Measurements from ENCODE around the gene KRTAP4-11. TPM values are rescaled to one million over a fixed set of nuclear protein-coding genes. Genes with fewer than 3 reads are reported as not detected.
"Not testable (repeated sequence)": the region's sequence is repeated elsewhere in the genome, so short reads cannot be mapped to it uniquely, and the experiment has no call there.

The KRTAP4-11 gene
- total and polyA plus RNA-seq, 7 experiments from 2014 or later, result not detected

- DNase-seq (no peak), ATAC-seq (no peak)
- H3K4me3 ChIP-seq (ENCODE audit: low read length), result no peak overlapping the region
- Mint-ChIP-seq H3K27me3 (peaks cover 0 to 14% (median 9%) of the 10 kb centered on the region in 5 donors), H3K9me3 (peaks cover 0 to 1% (median 0%) of the 10 kb centered on the region in 11 donors), H3K4me1 (peaks cover 0 to 17% (median 5%) of the 10 kb centered on the region in 7 donors), H3K4me3 (no peak overlapping the region), H3K27ac (no peak overlapping the region), H3K36me3 (no peaks in the 10 kb centered on the region)
- no peaks in the 10 kb centered on the region for H3K9me3 ChIP-seq (ENCODE audit: control insufficient read depth in 2 of 3, low read length in 3 of 3)
- POLR2A ChIA-PET, result no interaction called here
- H3K27ac ChIP-seq (ENCODE audit: low read depth, low read length), result no peak overlapping the region
- no peaks in the 10 kb centered on the region for H3K27me3 ChIP-seq (ENCODE audit: control insufficient read depth in 2 of 2, insufficient read depth in 2 of 2, low read length in 2 of 2)
- H3K36me3 ChIP-seq (ENCODE audit: control insufficient read depth in 2 of 3, insufficient read depth in 3 of 3, low read length in 3 of 3), result no peaks in the 10 kb centered on the region
- intact Hi-C loops (cut with micrococcal nuclease), result no loop called here
- CTCF ChIA-PET, result no interaction called here
- H3K4me1 ChIP-seq (ENCODE audit: control insufficient read depth in 2 of 2, insufficient read depth in 2 of 2, low read length in 2 of 2), result no peaks in the 10 kb centered on the region
These were observed 33.4 kb upstream of the KRTAP4-11 start for GRCh38 chr17:41151525-41151924.

GRCh38 chr17:41150026-41150425, 31.9 kb upstream of the KRTAP4-11 start:
- no peaks in the 10 kb centered on the region for H3K36me3 Mint-ChIP-seq
- intact Hi-C loops (cut with micrococcal nuclease), result no loop called here
- Histone ChIP-seq H3K4me1 (ENCODE audit: control insufficient read depth in 2 of 2, insufficient read depth in 2 of 2, low read length in 2 of 2) (no peaks in the 10 kb centered on the region), H3K36me3 (ENCODE audit: control insufficient read depth in 2 of 3, insufficient read depth in 3 of 3, low read length in 3 of 3) (no peaks in the 10 kb centered on the region), H3K27me3 (ENCODE audit: control insufficient read depth in 2 of 2, insufficient read depth in 2 of 2, low read length in 2 of 2) (no peaks in the 10 kb centered on the region), H3K9me3 (ENCODE audit: control insufficient read depth in 2 of 3, low read length in 3 of 3) (no peaks in the 10 kb centered on the region), H3K27ac (ENCODE audit: low read depth, low read length) (no peak overlapping the region), H3K4me3 (ENCODE audit: low read length) (no peak overlapping the region)
- DNase-seq (no peak), ATAC-seq (no peak)
- ChIA-PET CTCF (interaction anchor here (0.6 kb wide), 1 partner anchor 40 kb away, joined by 5 read pairs; no protein-coding TSS in a partner anchor), POLR2A (interaction anchor here (1.0 kb wide), 1 partner anchor 42 kb away, joined by 4 read pairs; no protein-coding TSS in a partner anchor)
- peaks cover 0 to 3% (median 0%) of the 10 kb centered on the region in 11 donors for H3K9me3 Mint-ChIP-seq
- H3K27me3 Mint-ChIP-seq, result peaks cover 0 to 17% (median 0%) of the 10 kb centered on the region in 5 donors
- peaks cover 0 to 19% (median 5%) of the 10 kb centered on the region in 7 donors for H3K4me1 Mint-ChIP-seq
- H3K4me3 Mint-ChIP-seq, result no peak overlapping the region
- H3K27ac Mint-ChIP-seq, result no peak overlapping the region

GRCh38 chr17:41149652-41149985, 31.4 kb upstream of the KRTAP4-11 start, which contains the start of gene KRTAP4-5:
Gene KRTAP4-5, minus strand, starts transcription at chr17:41149825. Its CDS starts 58 bp downstream, at chr17:41149767.
- no peak within 1 kb of the TSS for H3K27ac ChIP-seq (ENCODE audit: low read depth, low read length)
- no peak within 1 kb of the TSS for H3K4me3 Mint-ChIP-seq
- H3K9me3 ChIP-seq (ENCODE audit: control insufficient read depth in 2 of 3, low read length in 3 of 3), result no peaks in the 10 kb centered on the region
- H3K4me3 ChIP-seq (ENCODE audit: low read length), result no peak within 1 kb of the TSS
- no peaks in the 10 kb centered on the region for H3K36me3 ChIP-seq (ENCODE audit: control insufficient read depth in 2 of 3, insufficient read depth in 3 of 3, low read length in 3 of 3)
- no peaks in the 10 kb centered on the region for H3K36me3 Mint-ChIP-seq
- ATAC-seq, result no peak
- H3K4me1 Mint-ChIP-seq, result peaks cover 0 to 19% (median 5%) of the 10 kb centered on the region in 7 donors
- H3K4me1 ChIP-seq (ENCODE audit: control insufficient read depth in 2 of 2, insufficient read depth in 2 of 2, low read length in 2 of 2), result no peaks in the 10 kb centered on the region
- H3K27me3 Mint-ChIP-seq, result peaks cover 0 to 18% (median 0%) of the 10 kb centered on the region in 5 donors
- H3K27ac Mint-ChIP-seq, result peak within 1 kb of the TSS in 1 of 9 donors; percentile 7
- ChIA-PET POLR2A (no interaction called here), CTCF (interaction anchor here (0.6 kb wide), 1 partner anchor 39 kb away, joined by 5 read pairs; no protein-coding TSS in a partner anchor)
- peaks cover 0 to 6% (median 0%) of the 10 kb centered on the region in 11 donors for H3K9me3 Mint-ChIP-seq
- H3K27me3 ChIP-seq (ENCODE audit: control insufficient read depth in 2 of 2, insufficient read depth in 2 of 2, low read length in 2 of 2), result no peaks in the 10 kb centered on the region
- no peak for DNase-seq
- intact Hi-C loops (cut with micrococcal nuclease), result no loop called here

GRCh38 chr17:41148971-41149651, 30.9 kb upstream of the KRTAP4-11 start:
- Mint-ChIP-seq H3K27ac (peak overlapping the region in 1 of 9 donors; percentile 7), H3K4me1 (peaks cover 0 to 19% (median 5%) of the 10 kb centered on the region in 7 donors), H3K27me3 (peaks cover 0 to 18% (median 0%) of the 10 kb centered on the region in 5 donors)
- H3K27ac ChIP-seq (ENCODE audit: low read depth, low read length); DNase-seq; ATAC-seq; H3K4me1 ChIP-seq (ENCODE audit: control insufficient read depth in 2 of 2, insufficient read depth in 2 of 2, low read length in 2 of 2); H3K4me3 ChIP-seq (ENCODE audit: low read length); POLR2A ChIA-PET; H3K36me3 ChIP-seq (ENCODE audit: control insufficient read depth in 2 of 3, insufficient read depth in 3 of 3, low read length in 3 of 3); H3K9me3 ChIP-seq (ENCODE audit: control insufficient read depth in 2 of 3, low read length in 3 of 3); H3K4me3 Mint-ChIP-seq; H3K36me3 Mint-ChIP-seq; intact Hi-C loops (cut with micrococcal nuclease); H3K9me3 Mint-ChIP-seq; H3K27me3 ChIP-seq (ENCODE audit: control insufficient read depth in 2 of 2, insufficient read depth in 2 of 2, low read length in 2 of 2): not testable (repeated sequence)
- CTCF ChIA-PET, result interaction anchor here (0.6 kb wide), 1 partner anchor 39 kb away, joined by 5 read pairs; no protein-coding TSS in a partner anchor

- H3K4me1 ChIP-seq (ENCODE audit: control insufficient read depth in 2 of 2, insufficient read depth in 2 of 2, low read length in 2 of 2), result no peaks in the 10 kb centered on the region
- H3K27me3 Mint-ChIP-seq, result peaks cover 0 to 8% (median 0%) of the 10 kb centered on the region in 5 donors
- H3K4me1 Mint-ChIP-seq, result peaks cover 0 to 8% (median 4%) of the 10 kb centered on the region in 7 donors
- H3K36me3 Mint-ChIP-seq, result peaks cover 0 to 15% (median 8%) of the 10 kb centered on the region in 5 donors
- peaks cover 0 to 6% (median 0%) of the 10 kb centered on the region in 3 experiments for H3K9me3 ChIP-seq (ENCODE audit: control insufficient read depth in 2 of 3, low read length in 3 of 3)
- intact Hi-C loops (cut with micrococcal nuclease), result no loop called here
- H3K4me3 Mint-ChIP-seq, result no peak overlapping the region
- peaks cover 7 to 22% (median 9%) of the 10 kb centered on the region in 11 donors for H3K9me3 Mint-ChIP-seq
- no peaks in the 10 kb centered on the region for H3K36me3 ChIP-seq (ENCODE audit: control insufficient read depth in 2 of 3, insufficient read depth in 3 of 3, low read length in 3 of 3)
- no peak for DNase-seq
- CTCF ChIA-PET, result no interaction called here
- no peaks in the 10 kb centered on the region for H3K27me3 ChIP-seq (ENCODE audit: control insufficient read depth in 2 of 2, insufficient read depth in 2 of 2, low read length in 2 of 2)
- no peak overlapping the region for H3K4me3 ChIP-seq (ENCODE audit: low read length)
- H3K27ac ChIP-seq (ENCODE audit: low read depth, low read length), result no peak overlapping the region
- ATAC-seq, result no peak
- H3K27ac Mint-ChIP-seq, result peak overlapping the region in 2 of 9 donors; percentile 4 to 61
- POLR2A ChIA-PET, result no interaction called here
These were observed 29.5 kb upstream of the KRTAP4-11 start for GRCh38 chr17:41147531-41148204.

- H3K27ac ChIP-seq (ENCODE audit: low read depth, low read length), result no peak overlapping the region
- H3K4me3 Mint-ChIP-seq, result no peak overlapping the region
- no peak overlapping the region for H3K27ac Mint-ChIP-seq
- ChIA-PET POLR2A (no interaction called here), CTCF (no interaction called here)
- no peaks in the 10 kb centered on the region for H3K36me3 ChIP-seq (ENCODE audit: control insufficient read depth in 2 of 3, insufficient read depth in 3 of 3, low read length in 3 of 3)
- peaks cover 0 to 8% (median 0%) of the 10 kb centered on the region in 3 experiments for H3K9me3 ChIP-seq (ENCODE audit: control insufficient read depth in 2 of 3, low read length in 3 of 3)
- H3K9me3 Mint-ChIP-seq, result peaks cover 9 to 44% (median 21%) of the 10 kb centered on the region in 11 donors
- H3K4me3 ChIP-seq (ENCODE audit: low read length), result no peak overlapping the region
- no peaks in the 10 kb centered on the region for H3K27me3 ChIP-seq (ENCODE audit: control insufficient read depth in 2 of 2, insufficient read depth in 2 of 2, low read length in 2 of 2)
- peaks cover 0 to 8% (median 4%) of the 10 kb centered on the region in 7 donors for H3K4me1 Mint-ChIP-seq
- intact Hi-C loops (cut with micrococcal nuclease), result no loop called here
- H3K4me1 ChIP-seq (ENCODE audit: control insufficient read depth in 2 of 2, insufficient read depth in 2 of 2, low read length in 2 of 2), result no peaks in the 10 kb centered on the region
- ATAC-seq, result no peak
- H3K36me3 Mint-ChIP-seq, result peaks cover 0 to 26% (median 16%) of the 10 kb centered on the region in 5 donors
- H3K27me3 Mint-ChIP-seq, result peaks cover 0 to 8% (median 0%) of the 10 kb centered on the region in 5 donors
- DNase-seq, result no peak
These were observed 27.1 kb upstream of the KRTAP4-11 start for GRCh38 chr17:41145261-41145660.

Data from naive thymus-derived CD4-positive, alpha-beta T cell (primary cell).